ENCODE results near the gene YRDC.
"Not testable (repeated sequence)": the region's sequence is repeated elsewhere in the genome, so short reads cannot be mapped to it uniquely, and the experiment has no call there.

Gene YRDC

DNA sequence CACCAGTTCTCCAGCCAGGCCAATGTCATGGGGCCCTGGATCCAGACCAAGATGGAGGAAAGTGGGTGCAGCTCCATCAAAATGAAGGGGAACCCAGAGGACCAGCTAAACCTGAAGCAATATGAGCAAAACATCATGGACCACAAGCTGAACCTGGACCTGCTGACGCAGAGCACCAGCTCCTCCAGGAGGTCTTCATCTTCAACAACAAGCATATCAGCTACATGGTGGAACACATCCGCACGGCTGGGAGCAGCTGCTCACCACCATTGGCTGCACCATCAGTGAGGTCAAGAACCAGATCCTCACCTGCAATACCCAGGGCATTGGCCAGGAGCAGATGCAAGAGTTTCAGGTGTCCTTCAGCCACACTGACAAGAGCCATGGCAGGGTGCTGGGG is 29.4 kb downstream of the YRDC start:
- Histone ChIP-seq H3K4me1 (ENCODE audit: low read length) (no peaks in the 10 kb centered on the region), H3K36me3 (replicated peaks; ENCODE audit: insufficient read depth, low read length) (no peaks in the 10 kb centered on the region), H4K20me1 (ENCODE audit: insufficient read depth, low read length) (no peaks in the 10 kb centered on the region), H2AFZ (ENCODE audit: low read length) (no peak overlapping the region), H3K79me2 (ENCODE audit: low read length) (no peaks in the 10 kb centered on the region), H3K9me3 (replicated peaks; ENCODE audit: insufficient read depth, low read length) (no peaks in the 10 kb centered on the region), H3K27me3 (replicated peaks; ENCODE audit: insufficient read depth, low read length) (no peaks in the 10 kb centered on the region), H3F3A (ENCODE audit: insufficient read depth, low read length) (no peaks in the 10 kb centered on the region), H3K27ac (ENCODE audit: low read length) (no peak overlapping the region), H3K4me3 (ENCODE audit: low read length) (no peak overlapping the region), H3K9me2 (replicated peaks; ENCODE audit: insufficient read depth, low read length) (no peaks in the 10 kb centered on the region), H3K9ac (ENCODE audit: low read length) (no peak overlapping the region), H3K4me2 (ENCODE audit: low read depth, low read length) (no peak overlapping the region)
- no peak for DNase-seq
- TF ChIP-seq EZH2 (optimal IDR thresholded peaks at IDR 0.05; ENCODE audit: low read depth, low read length), result no peak

DNA sequence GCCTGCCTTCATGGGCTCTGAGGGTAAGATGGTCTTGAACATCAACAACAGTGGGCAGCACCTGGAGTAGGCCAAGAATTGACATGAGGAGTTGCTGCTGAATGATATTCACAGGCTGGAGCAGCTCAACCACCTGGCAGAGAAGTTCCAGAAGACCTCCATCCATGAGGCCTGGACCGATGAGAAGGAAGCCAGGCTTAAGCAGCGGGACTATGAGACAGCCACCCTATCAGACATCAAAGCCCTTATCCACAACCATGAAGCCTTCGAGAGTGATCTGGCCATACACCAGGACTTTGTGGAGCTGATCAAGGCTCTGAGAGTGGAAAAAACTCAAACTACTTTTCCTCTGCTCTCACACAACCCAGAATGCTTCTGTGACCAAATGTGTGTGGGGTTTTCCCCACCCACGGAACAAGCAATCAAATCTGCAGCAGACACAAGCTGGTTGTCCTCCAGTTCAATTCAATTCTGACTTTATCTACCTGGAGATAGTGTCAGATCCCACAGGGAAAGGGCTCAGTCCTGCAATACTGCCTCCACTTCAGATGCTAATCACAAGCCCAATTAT is 31.0 kb downstream of the YRDC start:
- TF ChIP-seq EZH2 (optimal IDR thresholded peaks at IDR 0.05; ENCODE audit: low read depth, low read length), result no peak
- no peak for TF ChIP-seq EZH2phosphoT487 (IDR thresholded peaks at IDR 0.05; ENCODE audit: low read length)
- TF ChIP-seq, protein P1, sequence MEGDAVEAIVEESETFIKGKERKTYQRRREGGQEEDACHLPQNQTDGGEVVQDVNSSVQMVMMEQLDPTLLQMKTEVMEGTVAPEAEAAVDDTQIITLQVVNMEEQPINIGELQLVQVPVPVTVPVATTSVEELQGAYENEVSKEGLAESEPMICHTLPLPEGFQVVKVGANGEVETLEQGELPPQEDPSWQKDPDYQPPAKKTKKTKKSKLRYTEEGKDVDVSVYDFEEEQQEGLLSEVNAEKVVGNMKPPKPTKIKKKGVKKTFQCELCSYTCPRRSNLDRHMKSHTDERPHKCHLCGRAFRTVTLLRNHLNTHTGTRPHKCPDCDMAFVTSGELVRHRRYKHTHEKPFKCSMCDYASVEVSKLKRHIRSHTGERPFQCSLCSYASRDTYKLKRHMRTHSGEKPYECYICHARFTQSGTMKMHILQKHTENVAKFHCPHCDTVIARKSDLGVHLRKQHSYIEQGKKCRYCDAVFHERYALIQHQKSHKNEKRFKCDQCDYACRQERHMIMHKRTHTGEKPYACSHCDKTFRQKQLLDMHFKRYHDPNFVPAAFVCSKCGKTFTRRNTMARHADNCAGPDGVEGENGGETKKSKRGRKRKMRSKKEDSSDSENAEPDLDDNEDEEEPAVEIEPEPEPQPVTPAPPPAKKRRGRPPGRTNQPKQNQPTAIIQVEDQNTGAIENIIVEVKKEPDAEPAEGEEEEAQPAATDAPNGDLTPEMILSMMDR (IDR thresholded peaks at IDR 0.05; ENCODE audit: low read length), result no peak
- H3K4me2 ChIP-seq (ENCODE audit: low read depth, low read length), result no peak overlapping the region
- H3K4me1 ChIP-seq (ENCODE audit: low read length), result no peaks in the 10 kb centered on the region

DNA sequence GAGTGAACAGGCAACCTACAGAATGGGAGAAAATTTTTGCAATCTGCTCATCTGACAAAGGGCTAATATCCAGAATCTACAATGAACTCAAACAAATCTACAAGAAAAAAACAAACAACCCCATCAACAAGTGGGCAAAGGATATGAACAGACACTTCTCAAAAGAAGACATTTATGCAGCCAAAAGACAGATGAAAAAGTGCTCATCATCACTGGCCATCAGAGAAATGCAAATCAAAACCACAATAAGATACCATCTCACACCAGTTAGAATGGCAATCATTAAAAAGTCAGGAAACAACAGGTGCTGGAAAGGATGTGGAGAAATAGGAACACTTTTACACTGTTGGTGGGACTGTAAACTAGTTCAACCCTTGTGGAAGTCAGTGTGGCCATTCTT is 36.6 kb downstream of the YRDC start:
- H3K4me3 ChIP-seq (ENCODE audit: low read length); H3K9ac ChIP-seq (ENCODE audit: low read length); DNase-seq; H3K9me2 ChIP-seq (replicated peaks; ENCODE audit: insufficient read depth, low read length); H3F3A ChIP-seq (ENCODE audit: insufficient read depth, low read length); H2AFZ ChIP-seq (ENCODE audit: low read length); H3K27me3 ChIP-seq (replicated peaks; ENCODE audit: insufficient read depth, low read length); H3K36me3 ChIP-seq (replicated peaks; ENCODE audit: insufficient read depth, low read length); H3K4me2 ChIP-seq (ENCODE audit: low read depth, low read length); H4K20me1 ChIP-seq (ENCODE audit: insufficient read depth, low read length); H3K79me2 ChIP-seq (ENCODE audit: low read length); H3K27ac ChIP-seq (ENCODE audit: low read length); H3K9me3 ChIP-seq (replicated peaks; ENCODE audit: insufficient read depth, low read length); H3K4me1 ChIP-seq (ENCODE audit: low read length): not testable (repeated sequence)

More for the DNA sequence above, 31.0 kb downstream of the YRDC start:
- no peak overlapping the region for H3K4me3 ChIP-seq (ENCODE audit: low read length)
- H3F3A ChIP-seq (ENCODE audit: insufficient read depth, low read length), result no peaks in the 10 kb centered on the region
- no peak for DNase-seq
- no peaks in the 10 kb centered on the region for H4K20me1 ChIP-seq (ENCODE audit: insufficient read depth, low read length)
- no peaks in the 10 kb centered on the region for H3K9me2 ChIP-seq (replicated peaks; ENCODE audit: insufficient read depth, low read length)
- H3K27me3 ChIP-seq (replicated peaks; ENCODE audit: insufficient read depth, low read length), result no peaks in the 10 kb centered on the region
- no peak overlapping the region for H3K27ac ChIP-seq (ENCODE audit: low read length)
- H3K79me2 ChIP-seq (ENCODE audit: low read length), result no peaks in the 10 kb centered on the region
- no peak overlapping the region for H3K9ac ChIP-seq (ENCODE audit: low read length)
- no peaks in the 10 kb centered on the region for H3K36me3 ChIP-seq (replicated peaks; ENCODE audit: insufficient read depth, low read length)
- no peak overlapping the region for H2AFZ ChIP-seq (ENCODE audit: low read length)
- H3K9me3 ChIP-seq (replicated peaks; ENCODE audit: insufficient read depth, low read length), result no peaks in the 10 kb centered on the region

DNA sequence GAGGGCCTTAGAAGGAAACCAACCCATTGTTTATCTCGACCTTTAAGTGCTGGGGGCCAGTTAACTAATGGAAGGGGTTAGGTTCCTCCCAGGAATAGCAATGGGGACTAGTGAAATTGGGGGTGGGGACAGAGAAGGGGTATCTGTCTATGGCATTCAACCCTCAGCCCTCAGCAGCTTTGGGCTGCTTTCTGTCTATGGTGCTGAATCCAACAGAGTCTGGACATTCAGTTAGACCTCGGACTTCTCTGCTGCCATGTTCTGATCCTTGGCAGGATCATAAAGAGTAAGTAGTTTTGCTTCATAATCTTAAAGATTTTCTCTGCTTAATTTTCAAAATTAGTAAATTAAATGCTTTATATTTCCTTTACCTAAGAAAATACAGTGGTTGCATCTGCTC is 40.5 kb downstream of the YRDC start:
- H3K9me2 ChIP-seq (replicated peaks; ENCODE audit: insufficient read depth, low read length), result no peaks in the 10 kb centered on the region
- DNase-seq, result no peak
- no peak overlapping the region; the same call in 1 of the 2 replicates for H3K4me2 ChIP-seq (ENCODE audit: low read depth, low read length)

More for the DNA sequence above, 40.5 kb downstream of the YRDC start:
- H3K36me3 ChIP-seq (replicated peaks; ENCODE audit: insufficient read depth, low read length), result no peaks in the 10 kb centered on the region
- H3K4me3 ChIP-seq (ENCODE audit: low read length), result no peak overlapping the region
- H3K27ac ChIP-seq (ENCODE audit: low read length), result no peak overlapping the region
- H3F3A ChIP-seq (ENCODE audit: insufficient read depth, low read length), result no peaks in the 10 kb centered on the region
- H3K9ac ChIP-seq (ENCODE audit: low read length), result no peak overlapping the region
- H3K79me2 ChIP-seq (ENCODE audit: low read length), result no peaks in the 10 kb centered on the region
- no peak overlapping the region for H2AFZ ChIP-seq (ENCODE audit: low read length)
- H3K4me1 ChIP-seq (ENCODE audit: low read length), result peaks cover 7% of the 10 kb centered on the region; the same call in 1 of the 2 replicates
- H4K20me1 ChIP-seq (ENCODE audit: insufficient read depth, low read length), result no peaks in the 10 kb centered on the region
- H3K9me3 ChIP-seq (replicated peaks; ENCODE audit: insufficient read depth, low read length), result no peaks in the 10 kb centered on the region
- H3K27me3 ChIP-seq (replicated peaks; ENCODE audit: insufficient read depth, low read length), result peaks cover 37% of the 10 kb centered on the region
- TF ChIP-seq EZH2phosphoT487 (IDR thresholded peaks at IDR 0.05; ENCODE audit: low read length), result no peak
- no peak for TF ChIP-seq EZH2 (optimal IDR thresholded peaks at IDR 0.05; ENCODE audit: low read depth, low read length)
- TF ChIP-seq, protein P1 (IDR thresholded peaks at IDR 0.05; ENCODE audit: low read length), result no peak
